Vagina (tissue), 2 donors: Measurements from ENCODE around the gene SGCD. TPM values are rescaled to one million over a fixed set of nuclear protein-coding genes. Genes with fewer than 3 reads are reported as not detected.

Source experiments
- DNase-seq, 2 donors: peaks; one replicate each; pipeline ENCODE4 v3.0.0-alpha.2; 2017; ENCODE audit errors: extremely low spot score in 2 of 2
- H3K27ac ChIP-seq: fragments of 200-600 bp; sonication (generic); one replicate; pipeline ENCODE4 v1.5.1; 2019
- H3K27me3 ChIP-seq: fragments of 200-600 bp; sonication (generic); one replicate; pipeline ENCODE4 v1.5.1; 2019
- H3K36me3 ChIP-seq, 2 donors: fragments of 200-600 bp; sonication (generic); one replicate each; pipeline ENCODE4 v1.5.1; 2017 to 2019
- H3K4me1 ChIP-seq: fragments of 200-600 bp; sonication (generic); one replicate; pipeline ENCODE4 v1.5.1; 2019
- H3K4me3 ChIP-seq, 2 donors: fragments of 200-600 bp; sonication (generic); 1 replicate in 1 of 2; 2 replicates in 1 of 2; pipeline ENCODE4 v1.5.1; 2016 to 2019
- H3K9me3 ChIP-seq: fragments of 200-600 bp; sonication (generic); one replicate; pipeline ENCODE4 v1.5.1; 2019
- POLR2A ChIP-seq, 2 donors: fragments of 450-650 bp; IDR thresholded peaks; one replicate each; pipeline ENCODE4 v1.6.1; 2017; ENCODE audit warnings: antibody characterized with exemption in 2 of 2, mild to moderate bottlenecking in 2 of 2, moderate library complexity in 2 of 2
- POLR2AphosphoS5 ChIP-seq, 2 donors: sonication (generic); formaldehyde crosslinking; IDR thresholded peaks; one replicate each; pipeline ENCODE4 v1.9.0; 2017; ENCODE audit warnings: antibody characterized with exemption in 2 of 2, mild to moderate bottlenecking in 2 of 2, low read depth in 1 of 2; ENCODE audit not compliant: insufficient read depth in 1 of 2
- intact Hi-C: fragments of 100-400 bp; cut with DNase I; formaldehyde crosslinking; loops from one replicate; pipeline ENCODE4 v1.15.1; 2023
- total RNA-seq: library from RNA; depleted of rRNA; stranded (reverse); fragments of >200 nt; gene quantifications from one replicate; pipeline ENCODE4 v1.2.3, GENCODE V29; 2016
- TF ChIP-seq, protein P1 (sequence below), 3 experiments: fragments of 450-650 bp in 2 of 3; fragments of 200-600 bp in 1 of 3; sonication (generic) in 1 of 3; IDR thresholded peaks; one replicate each; pipeline ENCODE4 v1.5.1; 2017 to 2019; ENCODE audit warnings: antibody characterized with exemption in 3 of 3, mild to moderate bottlenecking in 2 of 3, moderate library complexity in 2 of 3

Gene SGCD
- total RNA-seq, 1 donor from 2014 or later: 6.9 TPM

DNA sequence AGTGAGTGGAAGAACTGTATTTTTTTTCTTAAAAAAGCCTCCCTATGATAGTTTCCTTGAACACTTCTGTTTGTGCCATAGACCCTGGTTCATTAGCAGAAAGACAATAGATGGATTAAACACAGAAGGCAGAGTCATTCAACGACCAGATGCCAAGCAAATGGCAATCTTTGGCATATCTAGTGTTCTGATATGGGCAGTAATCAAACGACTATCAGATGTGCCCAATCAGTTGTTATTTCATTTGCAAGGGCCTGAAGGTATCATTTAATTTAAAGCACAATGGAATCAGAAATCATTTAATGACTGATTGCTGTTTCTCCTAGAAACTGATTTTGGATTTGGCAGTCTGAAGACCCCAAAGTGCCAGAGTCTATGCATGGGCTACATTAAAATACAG, 61.3 kb downstream of the SGCD start:
- intact Hi-C loops: no loop called here
- H3K36me3 ChIP-seq: no peaks in the 10 kb centered on the region
- TF ChIP-seq, protein P1, sequence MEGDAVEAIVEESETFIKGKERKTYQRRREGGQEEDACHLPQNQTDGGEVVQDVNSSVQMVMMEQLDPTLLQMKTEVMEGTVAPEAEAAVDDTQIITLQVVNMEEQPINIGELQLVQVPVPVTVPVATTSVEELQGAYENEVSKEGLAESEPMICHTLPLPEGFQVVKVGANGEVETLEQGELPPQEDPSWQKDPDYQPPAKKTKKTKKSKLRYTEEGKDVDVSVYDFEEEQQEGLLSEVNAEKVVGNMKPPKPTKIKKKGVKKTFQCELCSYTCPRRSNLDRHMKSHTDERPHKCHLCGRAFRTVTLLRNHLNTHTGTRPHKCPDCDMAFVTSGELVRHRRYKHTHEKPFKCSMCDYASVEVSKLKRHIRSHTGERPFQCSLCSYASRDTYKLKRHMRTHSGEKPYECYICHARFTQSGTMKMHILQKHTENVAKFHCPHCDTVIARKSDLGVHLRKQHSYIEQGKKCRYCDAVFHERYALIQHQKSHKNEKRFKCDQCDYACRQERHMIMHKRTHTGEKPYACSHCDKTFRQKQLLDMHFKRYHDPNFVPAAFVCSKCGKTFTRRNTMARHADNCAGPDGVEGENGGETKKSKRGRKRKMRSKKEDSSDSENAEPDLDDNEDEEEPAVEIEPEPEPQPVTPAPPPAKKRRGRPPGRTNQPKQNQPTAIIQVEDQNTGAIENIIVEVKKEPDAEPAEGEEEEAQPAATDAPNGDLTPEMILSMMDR (IDR thresholded peaks at IDR 0.05): no peak
- TF ChIP-seq POLR2A (IDR thresholded peaks at IDR 0.05) (no peak), POLR2AphosphoS5 (IDR thresholded peaks at IDR 0.05; ENCODE audit: insufficient read depth in 1 of 2, low read depth in 1 of 2) (no peak)

DNA sequence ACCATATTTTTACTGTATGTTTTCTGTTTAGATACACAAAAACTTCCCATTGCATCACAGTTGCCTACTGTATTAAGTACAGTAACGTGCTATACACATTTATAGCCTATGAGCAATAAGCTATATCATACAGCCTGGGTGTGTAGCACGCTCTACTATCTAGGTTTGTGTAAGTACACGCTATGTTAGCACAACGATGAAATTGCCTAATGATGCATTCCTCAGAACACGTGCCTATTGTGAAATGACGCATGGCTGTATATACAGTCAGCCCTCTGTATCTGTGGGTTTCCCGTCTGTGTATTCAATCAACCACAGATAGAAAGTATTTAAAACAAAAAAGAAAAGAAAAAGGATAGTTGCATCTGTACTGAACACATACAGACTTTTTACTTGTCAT, 64.2 kb downstream of the SGCD start:
- Histone ChIP-seq H3K27me3 (no peaks in the 10 kb centered on the region), H3K4me1 (peaks cover 5% of the 10 kb centered on the region), H3K27ac (no peak overlapping the region), H3K4me3 (no peak overlapping the region), H3K36me3 (no peaks in the 10 kb centered on the region), H3K9me3 (no peaks in the 10 kb centered on the region)
- TF ChIP-seq POLR2A (IDR thresholded peaks at IDR 0.05): no peak
- TF ChIP-seq POLR2AphosphoS5 (IDR thresholded peaks at IDR 0.05; ENCODE audit: insufficient read depth in 1 of 2, low read depth in 1 of 2): no peak
- TF ChIP-seq, protein P1 (IDR thresholded peaks at IDR 0.05): no peak
- intact Hi-C loops: no loop called here
- no peak for DNase-seq

More for the DNA sequence above, 61.3 kb downstream of the SGCD start:
- H3K27ac ChIP-seq: no peak overlapping the region
- DNase-seq: no peak
- no peaks in the 10 kb centered on the region for H3K9me3 ChIP-seq
- H3K4me3 ChIP-seq: no peak overlapping the region
- H3K27me3 ChIP-seq: no peaks in the 10 kb centered on the region
- peaks cover 2% of the 10 kb centered on the region for H3K4me1 ChIP-seq

DNA sequence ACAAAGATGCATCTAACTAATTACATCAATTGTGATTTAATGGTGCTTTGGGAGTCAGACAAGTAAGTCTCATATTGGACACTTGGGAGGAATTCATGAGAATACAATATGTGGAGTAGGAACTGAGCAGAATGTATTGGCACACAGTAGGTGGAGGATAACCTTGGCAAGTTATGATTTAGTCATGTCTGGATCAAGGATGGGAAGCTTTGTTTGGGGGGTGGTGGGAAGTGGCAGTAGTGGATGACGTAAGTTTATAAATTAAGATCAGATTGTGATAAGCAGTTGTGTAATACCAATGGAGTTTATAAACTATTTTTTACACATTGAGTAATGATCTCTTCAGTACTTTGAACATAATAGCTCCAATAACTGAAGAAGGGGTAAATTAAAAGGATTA, 67.0 kb downstream of the SGCD start:
- DNase-seq: no peak
- Histone ChIP-seq H3K27me3 (no peaks in the 10 kb centered on the region), H3K4me1 (peaks cover 13% of the 10 kb centered on the region), H3K4me3 (no peak overlapping the region), H3K27ac (no peak overlapping the region), H3K36me3 (no peaks in the 10 kb centered on the region), H3K9me3 (no peaks in the 10 kb centered on the region)
- intact Hi-C loops: no loop called here
- TF ChIP-seq POLR2AphosphoS5 (IDR thresholded peaks at IDR 0.05; ENCODE audit: insufficient read depth in 1 of 2, low read depth in 1 of 2) (no peak), POLR2A (IDR thresholded peaks at IDR 0.05) (no peak)
- TF ChIP-seq, protein P1 (IDR thresholded peaks at IDR 0.05): no peak

DNA sequence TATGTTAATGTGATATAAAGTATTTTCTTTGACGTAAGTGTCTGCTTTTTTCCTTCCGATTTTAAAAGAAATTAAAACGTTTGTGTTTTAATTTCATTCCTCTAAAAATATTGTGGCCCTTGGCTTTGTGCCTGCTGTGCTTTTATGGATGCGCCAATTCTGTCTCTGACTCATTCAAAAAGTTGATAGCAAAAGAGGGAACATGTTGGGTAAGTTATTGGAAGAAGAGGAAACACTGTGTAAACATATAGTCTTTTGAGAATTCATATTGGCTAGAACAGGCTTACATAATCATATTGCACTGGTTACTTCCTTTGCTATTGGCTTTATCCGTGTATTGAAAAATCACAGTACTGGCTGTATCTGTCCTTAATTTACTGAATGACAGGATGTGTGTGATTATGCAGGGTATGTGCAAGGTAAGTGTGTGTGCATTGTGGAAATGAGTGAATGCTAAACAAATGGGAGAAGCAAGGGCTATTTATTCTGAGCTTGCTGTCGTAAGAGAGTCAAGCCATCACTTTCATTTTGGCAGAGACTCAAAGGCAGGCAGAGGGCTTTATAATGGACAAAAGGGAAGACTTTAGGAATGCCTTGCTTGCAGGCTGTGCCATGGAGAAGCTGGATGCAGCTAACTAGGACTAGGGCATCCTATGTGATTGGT, 67.8 kb downstream of the SGCD start:
- TF ChIP-seq POLR2AphosphoS5 (IDR thresholded peaks at IDR 0.05; ENCODE audit: insufficient read depth in 1 of 2, low read depth in 1 of 2) (no peak), POLR2A (IDR thresholded peaks at IDR 0.05) (no peak)
- TF ChIP-seq, protein P1 (IDR thresholded peaks at IDR 0.05): no peak
- H3K27me3 ChIP-seq: no peaks in the 10 kb centered on the region
- peaks cover 13% of the 10 kb centered on the region for H3K4me1 ChIP-seq
- no peak overlapping the region for H3K27ac ChIP-seq
- no peak for DNase-seq
- H3K4me3 ChIP-seq: no peak overlapping the region
- intact Hi-C loops: no loop called here
- H3K36me3 ChIP-seq: no peaks in the 10 kb centered on the region
- H3K9me3 ChIP-seq: no peaks in the 10 kb centered on the region

DNA sequence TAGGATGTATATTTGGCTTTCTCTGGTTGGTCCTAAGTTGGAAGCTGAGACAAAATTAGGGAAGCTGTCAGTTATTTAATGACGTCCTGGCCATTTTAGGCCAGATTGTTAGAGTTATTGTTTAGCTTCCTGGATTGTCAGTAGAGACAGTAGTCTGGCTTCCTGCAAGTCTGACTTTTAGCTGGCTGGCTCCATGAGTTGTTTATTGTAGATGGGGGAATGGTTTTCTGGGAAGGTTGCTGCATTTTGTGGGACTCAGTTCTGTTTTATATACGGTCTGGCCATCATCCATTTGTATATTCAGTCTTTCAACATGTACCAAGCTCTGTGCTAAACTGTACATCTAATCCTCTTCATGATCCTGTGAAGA, 68.3 kb downstream of the SGCD start:
- intact Hi-C loops: no loop called here
- no peaks in the 10 kb centered on the region for H3K27me3 ChIP-seq
- TF ChIP-seq, protein P1 (IDR thresholded peaks at IDR 0.05): no peak
- no peak for TF ChIP-seq POLR2AphosphoS5 (IDR thresholded peaks at IDR 0.05; ENCODE audit: insufficient read depth in 1 of 2, low read depth in 1 of 2)
- no peak for TF ChIP-seq POLR2A (IDR thresholded peaks at IDR 0.05)
- H3K9me3 ChIP-seq: no peaks in the 10 kb centered on the region
- H3K4me1 ChIP-seq: peaks cover 13% of the 10 kb centered on the region
- no peaks in the 10 kb centered on the region for H3K36me3 ChIP-seq
- no peak for DNase-seq
- H3K4me3 ChIP-seq: no peak overlapping the region
- H3K27ac ChIP-seq: no peak overlapping the region
